Keratinocyte (primary cell): ENCODE measurements around the gene TLCD2. TPM values are rescaled to one million over a fixed set of nuclear protein-coding genes. Genes with fewer than 3 reads are reported as not detected.

Source experiments
- DNase-seq: peaks from one replicate; pipeline ENCODE4 v3.0.0-alpha.2; 2011; ENCODE audit warnings: low read depth, missing footprints, low spot score
- FAIRE-seq: peaks from 2 replicates; lab custom pipeline; 2011; peaks lifted over from hg19 to GRCh38; lab: Jason Lieb, UNC
- H2AFZ ChIP-seq: 2 replicates; pipeline ENCODE4 v1.6.0; 2012; ENCODE audit warnings: low read length, control low read depth, inconsistent platforms; ENCODE audit not compliant: control insufficient read depth
- H3K27ac ChIP-seq: 2 replicates; pipeline ENCODE4 v1.5.1; 2011; ENCODE audit warnings: low read length; ENCODE audit not compliant: control insufficient read depth, insufficient read depth
- H3K27me3 ChIP-seq: 3 replicates; pipeline ENCODE4 v1.6.0; 2011; ENCODE audit warnings: low read length; ENCODE audit not compliant: control insufficient read depth, insufficient read depth; ENCODE audit errors: extremely low read depth
- H3K36me3 ChIP-seq, 2 experiments: 2 replicates in 1 of 2; 3 replicates in 1 of 2; pipeline ENCODE4 v1.5.1; 2011; ENCODE audit warnings: low read length in 2 of 2, mild to moderate bottlenecking in 1 of 2; ENCODE audit not compliant: control insufficient read depth in 2 of 2, insufficient read depth in 2 of 2; ENCODE audit errors: extremely low read depth in 1 of 2
- H3K4me1 ChIP-seq: 3 replicates; pipeline ENCODE4 v1.5.1; 2011; ENCODE audit warnings: low read length; ENCODE audit not compliant: control insufficient read depth, insufficient read depth; ENCODE audit errors: extremely low read depth
- H3K4me2 ChIP-seq: 3 replicates; pipeline ENCODE4 v1.6.0; 2011; ENCODE audit warnings: low read depth, low read length; ENCODE audit not compliant: control insufficient read depth, insufficient read depth; ENCODE audit errors: extremely low read depth
- H3K4me3 ChIP-seq, 3 experiments: fragments of 200-600 bp in 1 of 3; sonication (generic) in 1 of 3; 2 replicates in 2 of 3; 3 replicates in 1 of 3; pipeline ENCODE4 v1.5.1; 2011 to 2016; ENCODE audit warnings: low read length in 3 of 3, mild to moderate bottlenecking in 3 of 3, control low read depth in 2 of 3, inconsistent platforms in 1 of 3, low read depth in 1 of 3, mixed read lengths in 1 of 3, mixed run types in 1 of 3, moderate library complexity in 1 of 3; ENCODE audit not compliant: control insufficient read depth in 2 of 3, insufficient read depth in 2 of 3; ENCODE audit errors: extremely low read depth in 1 of 3
- H3K79me2 ChIP-seq: 2 replicates; pipeline ENCODE4 v1.6.0; 2012; ENCODE audit warnings: low read length; ENCODE audit not compliant: control insufficient read depth, insufficient read depth
- H3K9ac ChIP-seq: 3 replicates; pipeline ENCODE4 v1.6.0; 2011; ENCODE audit warnings: low read length; ENCODE audit not compliant: control insufficient read depth, insufficient read depth; ENCODE audit errors: extremely low read depth
- H3K9me1 ChIP-seq: 3 replicates; pipeline ENCODE4 v1.6.0; 2011; ENCODE audit warnings: low read length; ENCODE audit not compliant: control insufficient read depth, insufficient read depth; ENCODE audit errors: extremely low read depth
- H3K9me3 ChIP-seq: 2 replicates; pipeline ENCODE4 v1.5.1; 2012; ENCODE audit warnings: low read depth, low read length; ENCODE audit not compliant: control insufficient read depth
- H4K20me1 ChIP-seq: 3 replicates; pipeline ENCODE4 v1.6.0; 2011; ENCODE audit warnings: low read length; ENCODE audit not compliant: control insufficient read depth, insufficient read depth; ENCODE audit errors: extremely low read depth
- EZH2 ChIP-seq: IDR thresholded peaks from one replicate; pipeline ENCODE4 v1.6.1; 2012; ENCODE audit warnings: inconsistent platforms, mild to moderate bottlenecking, low read length, moderate library complexity
- dilution Hi-C: fragments of 300-500 bp; cut with MboI; formaldehyde crosslinking; loops from one replicate; pipeline ENCODE4 v1.7.0; 2020; ENCODE audit warnings: low sequenced_read_pairs; ENCODE audit not compliant: extremely low pct_ligation_motif_present
- polyA plus RNA-seq, 5 experiments: library from polyadenylated mRNA; depleted of rRNA in 3 of 5; stranded (reverse) in 3 of 5; stranded (forward) in 1 of 5; unstranded in 1 of 5; fragments of >200 nt; gene quantifications; 1 replicate in 1 of 5; 2 replicates in 3 of 5; 3 replicates in 1 of 5; pipeline versions ENCODE4 v1.2.1 to v1.2.3, GENCODE V29; 2011 to 2012; ENCODE audit warnings: missing spikeins in 2 of 5, low read depth in 1 of 5, low replicate concordance in 1 of 5
- TF ChIP-seq, protein P1 (sequence below), 3 experiments: IDR thresholded peaks in 1 of 3; conservative IDR thresholded peaks in 1 of 3; optimal IDR thresholded peaks in 1 of 3; 2 replicates in 2 of 3; 3 replicates in 1 of 3; pipeline versions ENCODE3 to v1.5.1; 2011; ENCODE audit warnings: low read length in 3 of 3, mild to moderate bottlenecking in 3 of 3, moderate library complexity in 2 of 3, control low read depth in 1 of 3, inconsistent platforms in 1 of 3; ENCODE audit not compliant: insufficient read depth in 2 of 3; ENCODE audit errors: extremely low read depth in 1 of 3

TLCD2 gene
- polyA plus RNA-seq, 1 donor (not counting 4 experiments of a cell fraction or from before 2014, with no cell fraction given): 0.75 TPM

DNA sequence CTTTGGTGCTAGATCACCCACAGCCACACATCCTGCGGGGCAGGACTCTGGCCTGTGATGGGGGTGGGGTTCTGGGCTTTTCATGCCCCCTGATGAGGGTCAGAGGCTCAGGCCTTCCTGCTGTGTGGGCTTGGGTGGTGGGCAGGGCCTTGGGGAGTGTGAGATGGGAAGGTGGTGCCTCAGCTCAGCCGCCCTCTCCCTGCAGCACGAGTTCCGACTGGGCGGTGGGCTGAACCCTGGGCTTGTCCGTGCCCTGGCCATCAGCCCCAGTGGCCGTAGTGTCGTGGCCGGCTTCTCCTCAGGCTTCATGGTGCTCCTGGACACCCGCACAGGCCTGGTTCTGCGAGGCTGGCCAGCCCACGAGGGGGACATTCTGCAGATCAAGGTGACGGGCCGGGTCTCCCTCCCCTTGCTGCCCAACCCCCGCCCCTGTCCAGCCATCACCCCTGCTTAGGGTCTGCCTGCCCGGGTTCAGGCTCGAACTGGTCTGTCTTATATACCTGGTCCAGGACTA lies 25.7 kb upstream of the TLCD2 start:
- no peak for DNase-seq
- dilution Hi-C loops: no loop called here
- Histone ChIP-seq H3K4me1 (peaks cover 12% of the 10 kb centered on the region), H4K20me1 (no peaks in the 10 kb centered on the region), H3K4me3 (no peak overlapping the region), H3K27ac (no peak overlapping the region), H3K27me3 (no peaks in the 10 kb centered on the region), H3K9ac (no peak overlapping the region), H3K79me2 (no peaks in the 10 kb centered on the region), H3K9me1 (no peaks in the 10 kb centered on the region), H3K4me2 (no peak overlapping the region), H3K9me3 (no peaks in the 10 kb centered on the region), H2AFZ (no peak overlapping the region), H3K36me3 (peaks cover 2 to 16% of the 10 kb centered on the region in 2 experiments)
- TF ChIP-seq, protein P1, sequence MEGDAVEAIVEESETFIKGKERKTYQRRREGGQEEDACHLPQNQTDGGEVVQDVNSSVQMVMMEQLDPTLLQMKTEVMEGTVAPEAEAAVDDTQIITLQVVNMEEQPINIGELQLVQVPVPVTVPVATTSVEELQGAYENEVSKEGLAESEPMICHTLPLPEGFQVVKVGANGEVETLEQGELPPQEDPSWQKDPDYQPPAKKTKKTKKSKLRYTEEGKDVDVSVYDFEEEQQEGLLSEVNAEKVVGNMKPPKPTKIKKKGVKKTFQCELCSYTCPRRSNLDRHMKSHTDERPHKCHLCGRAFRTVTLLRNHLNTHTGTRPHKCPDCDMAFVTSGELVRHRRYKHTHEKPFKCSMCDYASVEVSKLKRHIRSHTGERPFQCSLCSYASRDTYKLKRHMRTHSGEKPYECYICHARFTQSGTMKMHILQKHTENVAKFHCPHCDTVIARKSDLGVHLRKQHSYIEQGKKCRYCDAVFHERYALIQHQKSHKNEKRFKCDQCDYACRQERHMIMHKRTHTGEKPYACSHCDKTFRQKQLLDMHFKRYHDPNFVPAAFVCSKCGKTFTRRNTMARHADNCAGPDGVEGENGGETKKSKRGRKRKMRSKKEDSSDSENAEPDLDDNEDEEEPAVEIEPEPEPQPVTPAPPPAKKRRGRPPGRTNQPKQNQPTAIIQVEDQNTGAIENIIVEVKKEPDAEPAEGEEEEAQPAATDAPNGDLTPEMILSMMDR (optimal IDR thresholded peaks at IDR 0.05 in 1 of 3, IDR thresholded peaks at IDR 0.05 in 1 of 3, conservative IDR thresholded peaks at IDR 0.05 in 1 of 3; ENCODE audit: extremely low read depth in 1 of 3, insufficient read depth in 2 of 3, low read length in 3 of 3): no peak
- TF ChIP-seq EZH2: no peak
- FAIRE-seq: no peak

- dilution Hi-C loops: no loop called here
- TF ChIP-seq, protein P1 (optimal IDR thresholded peaks at IDR 0.05 in 1 of 3, IDR thresholded peaks at IDR 0.05 in 1 of 3, conservative IDR thresholded peaks at IDR 0.05 in 1 of 3; ENCODE audit: extremely low read depth in 1 of 3, insufficient read depth in 2 of 3, low read length in 3 of 3): no peak
- no peak for TF ChIP-seq EZH2
These were observed 25.2 kb upstream of the TLCD2 start for GRCh38 chr17:1735418-1735817.

More at GRCh38 chr17:1735418-1735817, 25.2 kb upstream of the TLCD2 start:
- Histone ChIP-seq H3K36me3 (peaks cover 2 to 16% of the 10 kb centered on the region in 2 experiments), H2AFZ (no peak overlapping the region), H3K9ac (no peak overlapping the region), H3K9me3 (no peaks in the 10 kb centered on the region), H3K27me3 (no peaks in the 10 kb centered on the region), H3K9me1 (no peaks in the 10 kb centered on the region), H3K79me2 (no peaks in the 10 kb centered on the region), H4K20me1 (no peaks in the 10 kb centered on the region), H3K4me3 (no peak overlapping the region), H3K4me2 (no peak overlapping the region), H3K27ac (no peak overlapping the region), H3K4me1 (peaks cover 17% of the 10 kb centered on the region)
- FAIRE-seq: no peak
- DNase-seq: no peak
